Activated CD8-positive, alpha-beta memory T cell treated with anti-CD3 and anti-CD28 coated beads, Interleukin-2, amount 50 U/mL, for 48 hours (primary cell): ENCODE data around the gene VAV3.

Experiments
- DNase-seq: peaks from one replicate; pipeline ENCODE4 v3.0.0-alpha.2; 2020

The VAV3 gene

GRCh38 chr1:107966550-107966949 lies 1.6 kb upstream of the VAV3 start:
- no peak for DNase-seq

GRCh38 chr1:107964336-107965109 lies 457 bp downstream of the VAV3 start:
- peak; percentile 65 for DNase-seq

GRCh38 chr1:107963601-107964335 lies 1.2 kb downstream of the VAV3 start:
- peak; percentile 71 for DNase-seq

GRCh38 chr1:107963008-107963407 lies 2.0 kb downstream of the VAV3 start:
- no peak for DNase-seq

- DNase-seq, result no peak
These were observed 10.1 kb downstream of the VAV3 start for GRCh38 chr1:107954719-107955415.

- no peak for DNase-seq
These were observed 10.9 kb downstream of the VAV3 start for GRCh38 chr1:107954126-107954525.

GRCh38 chr1:107953556-107953955 lies 11.4 kb downstream of the VAV3 start:
- DNase-seq, result no peak

GRCh38 chr1:107952989-107953388 lies 12.0 kb downstream of the VAV3 start:
- no peak for DNase-seq

GRCh38 chr1:107950464-107950863 lies 14.5 kb downstream of the VAV3 start:
- DNase-seq, result no peak

- DNase-seq, result no peak
These were observed 15.3 kb downstream of the VAV3 start for GRCh38 chr1:107949467-107950253.

- DNase-seq, result no peak
These were observed 18.2 kb downstream of the VAV3 start for GRCh38 chr1:107946794-107947193.

- no peak for DNase-seq
These were observed 21.3 kb downstream of the VAV3 start for GRCh38 chr1:107943694-107944093.

- DNase-seq, result no peak
These were observed 22.2 kb downstream of the VAV3 start for GRCh38 chr1:107942814-107943213.

- no peak for DNase-seq
These were observed 23.4 kb downstream of the VAV3 start for GRCh38 chr1:107941531-107941930.

GRCh38 chr1:107941123-107941522 lies 23.9 kb downstream of the VAV3 start:
- no peak for DNase-seq

GRCh38 chr1:107940701-107941100 lies 24.3 kb downstream of the VAV3 start:
- no peak for DNase-seq

GRCh38 chr1:107940017-107940577 lies 24.9 kb downstream of the VAV3 start:
- DNase-seq, result no peak

GRCh38 chr1:107939256-107939655 lies 25.7 kb downstream of the VAV3 start:
- no peak for DNase-seq

- no peak for DNase-seq
These were observed 28.2 kb downstream of the VAV3 start for GRCh38 chr1:107936498-107937481.

- DNase-seq, result no peak
These were observed 29.4 kb downstream of the VAV3 start for GRCh38 chr1:107935396-107936064.

GRCh38 chr1:107934578-107934977 lies 30.4 kb downstream of the VAV3 start:
- DNase-seq, result no peak
